Transverse colon (tissue), 4 donors: ENCODE results near the gene AR. TPM values are rescaled to one million over a fixed set of nuclear protein-coding genes. Genes with fewer than 3 reads are reported as not detected.

Experiments
- DNase-seq: peaks from one replicate; pipeline ENCODE4 v3.0.0-alpha.2; 2019
- H3K27ac ChIP-seq, 4 donors: fragments of 200-600 bp; sonication (generic); 2 replicates each; pipeline ENCODE4 v1.5.1; 2016 to 2018; ENCODE audit warnings: inconsistent platforms in 4 of 4
- H3K27me3 ChIP-seq: fragments of 200-600 bp; sonication (generic); 2 replicates; pipeline ENCODE4 v1.5.1; 2017; ENCODE audit warnings: inconsistent platforms
- H3K36me3 ChIP-seq, 4 donors: fragments of 200-600 bp; sonication (generic); 2 replicates each; pipeline ENCODE4 v1.5.1; 2017 to 2019; ENCODE audit warnings: inconsistent platforms in 4 of 4
- H3K4me1 ChIP-seq, 4 donors: fragments of 200-600 bp; sonication (generic); 2 replicates each; pipeline ENCODE4 v1.5.1; 2017 to 2020; ENCODE audit warnings: inconsistent platforms in 4 of 4
- H3K4me3 ChIP-seq, 4 donors: fragments of 200-600 bp; sonication (generic); 1 replicate in 1 of 4; 2 replicates in 3 of 4; pipeline versions ENCODE4 v1.5.1 to v1.6.1; 2017 to 2019; ENCODE audit warnings: inconsistent platforms in 4 of 4
- H3K9me3 ChIP-seq, 2 donors: fragments of 200-600 bp; sonication (generic); 2 replicates each; pipeline ENCODE4 v1.5.1; 2017 to 2019; ENCODE audit warnings: inconsistent platforms in 2 of 2
- CTCF ChIP-seq, 5 experiments: fragments of 200-600 bp in 3 of 5; fragments of 450-650 bp in 2 of 5; sonication (generic) in 3 of 5; IDR thresholded peaks; 1 replicate in 2 of 5; 2 replicates in 3 of 5; pipeline ENCODE4 v1.5.1; 2016 to 2017; ENCODE audit warnings: antibody characterized with exemption in 5 of 5, inconsistent platforms in 3 of 5, mild to moderate bottlenecking in 2 of 5, moderate library complexity in 1 of 5
- EP300 ChIP-seq: sonication (generic); formaldehyde crosslinking; IDR thresholded peaks from one replicate; pipeline ENCODE4 v1.6.1; 2017; ENCODE audit warnings: antibody characterized with exemption, low read depth
- POLR2A ChIP-seq: fragments of 450-650 bp; IDR thresholded peaks from one replicate; pipeline ENCODE4 v1.6.1; 2016; ENCODE audit warnings: antibody characterized with exemption, mild to moderate bottlenecking, moderate library complexity
- POLR2AphosphoS5 ChIP-seq, 3 donors: sonication (generic); formaldehyde crosslinking; IDR thresholded peaks; one replicate each; pipeline ENCODE4 v1.6.1; 2016; ENCODE audit warnings: antibody characterized with exemption in 3 of 3
- WGBS, 2 donors: methylation state at CpG; one replicate each; pipeline ENCODE4 v1.1.5; 2018; ENCODE audit warnings: low coverage in 1 of 2; 5-methylcytosine and 5-hydroxymethylcytosine counted together
- in situ Hi-C, 4 donors: fragments of 200-750 bp; cut with MboI; loops; one replicate each; pipeline versions ENCODE4 v1.15.0 to v1.15.1; 2017; ENCODE audit warnings: low sequenced_read_pairs in 3 of 4, low pct_ligation_motif_present in 1 of 4, low pct_unique_long_range_greater_than_20kb in 1 of 4
- intact Hi-C: fragments of 100-400 bp; cut with DNase I; formaldehyde crosslinking; loops from one replicate; pipeline ENCODE4 v1.15.1; 2023; ENCODE audit warnings: low total_unique reads
- total RNA-seq, 4 donors: library from RNA; depleted of rRNA; stranded (reverse); fragments of >200 nt; gene quantifications; one replicate each; pipeline ENCODE4 v1.1.0, GENCODE V29; 2016

The AR gene
- total RNA-seq, 4 donors from 2014 or later: 1.1 to 2.4 (median 2.0) TPM

GRCh38 chrX:67601771-67602170 lies 58.0 kb downstream of the AR start:
- Histone ChIP-seq H3K4me3 (no peak overlapping the region), H3K27ac (no peak overlapping the region), H3K27me3 (no peaks in the 10 kb centered on the region), H3K9me3 (no peaks in the 10 kb centered on the region), H3K36me3 (no peaks in the 10 kb centered on the region), H3K4me1 (no peaks in the 10 kb centered on the region)
- no peak for TF ChIP-seq POLR2AphosphoS5 (IDR thresholded peaks at IDR 0.05)
- TF ChIP-seq CTCF (IDR thresholded peaks at IDR 0.05): no peak
- no peak for TF ChIP-seq EP300
- no peak for TF ChIP-seq POLR2A
- no peak for DNase-seq
- WGBS, 2 donors: 61% methylated on average over 1 of the region's 1 CpG; no CpG with 5 or more reads in 1 of the 2 donors
- in situ Hi-C loops (no loop called here), intact Hi-C loops (no loop called here)

GRCh38 chrX:67604979-67605703 lies 61.3 kb downstream of the AR start:
- H3K27me3 ChIP-seq: no peaks in the 10 kb centered on the region
- intact Hi-C loops: no loop called here
- H3K4me1 ChIP-seq: no peaks in the 10 kb centered on the region
- no peak overlapping the region for H3K4me3 ChIP-seq
- no peak overlapping the region for H3K27ac ChIP-seq
- WGBS, 2 donors: 67% methylated on average over 3 of the region's 3 CpGs; no CpG with 5 or more reads in 1 of the 2 donors
- in situ Hi-C loops: no loop called here
- no peaks in the 10 kb centered on the region for H3K9me3 ChIP-seq
- H3K36me3 ChIP-seq: no peaks in the 10 kb centered on the region
- TF ChIP-seq POLR2A: no peak
- TF ChIP-seq POLR2AphosphoS5 (IDR thresholded peaks at IDR 0.05): no peak
- TF ChIP-seq EP300: no peak
- no peak for TF ChIP-seq CTCF (IDR thresholded peaks at IDR 0.05)
- DNase-seq: no peak

DNA sequence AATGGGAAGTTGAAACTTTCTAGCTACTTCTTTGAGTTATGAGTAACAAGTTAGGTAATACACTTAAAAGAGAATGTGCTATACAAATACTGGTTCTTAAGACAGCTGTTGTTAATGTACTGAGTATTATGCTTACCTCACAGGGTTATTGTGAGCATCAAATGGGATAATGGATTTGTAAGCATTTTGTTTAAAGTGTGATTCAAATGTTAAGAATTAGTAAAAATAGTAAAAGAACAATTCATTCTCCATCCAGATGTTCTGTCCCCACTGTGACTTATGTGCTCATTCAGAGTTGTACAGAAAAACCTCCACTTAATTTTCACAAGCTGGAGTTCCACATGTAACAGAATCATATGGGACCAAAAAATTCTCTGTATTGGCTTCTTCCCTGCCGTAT lies 63.6 kb downstream of the AR start:
- Histone ChIP-seq H3K27me3 (no peaks in the 10 kb centered on the region), H3K4me3 (no peak overlapping the region), H3K4me1 (no peaks in the 10 kb centered on the region), H3K9me3 (no peaks in the 10 kb centered on the region), H3K36me3 (no peaks in the 10 kb centered on the region), H3K27ac (no peak overlapping the region)
- TF ChIP-seq CTCF (IDR thresholded peaks at IDR 0.05) (no peak), POLR2A (no peak), EP300 (no peak), POLR2AphosphoS5 (IDR thresholded peaks at IDR 0.05) (no peak)
- 89% methylated on average over 1 of the region's 1 CpG; no CpG with 5 or more reads in 1 of the 2 donors for WGBS, 2 donors
- DNase-seq: no peak
- intact Hi-C loops: no loop called here
- in situ Hi-C loops: no loop called here

DNA sequence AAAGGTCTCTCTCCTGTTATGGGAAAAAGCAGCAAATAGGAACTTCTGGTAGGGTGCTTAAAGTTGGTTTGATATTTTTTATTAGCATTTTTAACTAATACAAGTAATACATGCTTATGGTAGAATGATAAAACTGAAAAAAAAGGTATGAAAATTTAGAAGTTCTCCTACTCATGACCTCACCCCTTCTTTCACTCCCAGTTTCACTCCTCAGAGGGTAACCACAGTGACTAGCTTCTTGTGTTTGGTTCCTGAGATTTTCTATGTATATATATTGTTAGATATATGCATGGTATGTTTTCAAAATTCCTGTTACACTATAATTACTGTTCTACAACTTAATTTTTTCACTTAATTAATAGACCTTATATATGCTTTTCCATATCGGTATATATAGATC lies 66.5 kb downstream of the AR start:
- H3K27ac ChIP-seq: no peak overlapping the region
- H3K4me3 ChIP-seq: no peak overlapping the region
- no peaks in the 10 kb centered on the region for H3K9me3 ChIP-seq
- DNase-seq: no peak
- no peaks in the 10 kb centered on the region for H3K36me3 ChIP-seq
- no peaks in the 10 kb centered on the region for H3K4me1 ChIP-seq
- TF ChIP-seq POLR2AphosphoS5 (IDR thresholded peaks at IDR 0.05) (no peak), POLR2A (no peak), EP300 (no peak)
- intact Hi-C loops (loop anchor here (5.0 kb wide), 1 partner anchor 1168 kb away; no protein-coding TSS in a partner anchor), in situ Hi-C loops (no loop called here)
- H3K27me3 ChIP-seq: no peaks in the 10 kb centered on the region
- 0% methylated on average over 1 of the region's 1 CpG for WGBS, 2 donors
